ENCODE data around the gene PLOD1.

DNA sequence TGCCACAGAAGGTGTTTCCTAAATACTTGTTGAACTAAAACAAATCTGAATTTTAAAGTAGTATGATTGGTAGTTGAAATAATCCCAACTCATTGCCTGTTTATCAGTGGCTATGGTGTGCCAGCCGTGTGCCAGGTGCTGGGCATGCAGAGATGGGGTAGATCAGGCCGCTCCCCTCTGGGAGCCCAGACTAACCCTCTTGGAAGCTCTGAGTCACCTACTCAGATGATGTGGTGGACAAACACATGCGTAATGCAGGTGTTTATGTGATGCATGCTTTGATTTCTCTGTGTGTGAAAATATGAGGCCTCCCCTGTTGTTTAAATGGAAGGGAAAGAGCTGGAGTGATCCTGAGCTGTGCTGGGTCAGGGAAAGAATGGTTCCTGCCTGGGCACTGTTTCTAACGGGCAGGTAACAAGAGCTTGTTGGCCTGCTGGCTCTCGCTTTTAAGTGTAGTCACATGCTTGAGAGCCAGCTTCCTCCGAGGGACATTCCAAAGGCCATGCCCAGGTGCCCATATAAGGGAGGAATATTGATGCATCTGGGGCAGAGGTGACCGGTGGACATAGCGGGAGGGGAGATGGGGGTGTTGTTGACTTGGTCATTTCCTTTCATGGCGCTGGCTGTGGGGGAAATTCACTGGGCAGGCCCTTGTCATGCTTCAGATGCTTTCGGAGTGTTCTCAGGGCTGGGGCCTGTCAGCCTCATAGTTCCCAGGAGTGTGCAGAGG lies 56.0 kb downstream of the PLOD1 start:
- no peak for TF ChIP-seq SUZ12 (IDR thresholded peaks at IDR 0.05)
- no peak for TF ChIP-seq SP1 (IDR thresholded peaks at IDR 0.05)
- no peak for TF ChIP-seq NFRKB (IDR thresholded peaks at IDR 0.05)
- TF ChIP-seq BHLHE40 (IDR thresholded peaks at IDR 0.05; ENCODE audit: borderline replicate concordance) = no peak
- TF ChIP-seq ZNF384 (IDR thresholded peaks at IDR 0.05) = no peak
- TF ChIP-seq ELF4 (IDR thresholded peaks at IDR 0.05) = no peak
